GM18909 (cell line): ENCODE measurements around the gene MINDY4.

ENCODE experiments used
- ATAC-seq: cut with Tn5 transposase; IDR thresholded peaks from one replicate; pipeline ENCODE4 v1.9.1; 2021; ENCODE audit warnings: mild to moderate bottlenecking; ENCODE audit not compliant: unreplicated experiment, poor library complexity

MINDY4 gene

GRCh38 chr7:30894866-30895605, 123.8 kb downstream of the MINDY4 start:
- ATAC-seq: no peak

GRCh38 chr7:30896036-30896435, 124.8 kb downstream of the MINDY4 start:
- no peak for ATAC-seq

DNA sequence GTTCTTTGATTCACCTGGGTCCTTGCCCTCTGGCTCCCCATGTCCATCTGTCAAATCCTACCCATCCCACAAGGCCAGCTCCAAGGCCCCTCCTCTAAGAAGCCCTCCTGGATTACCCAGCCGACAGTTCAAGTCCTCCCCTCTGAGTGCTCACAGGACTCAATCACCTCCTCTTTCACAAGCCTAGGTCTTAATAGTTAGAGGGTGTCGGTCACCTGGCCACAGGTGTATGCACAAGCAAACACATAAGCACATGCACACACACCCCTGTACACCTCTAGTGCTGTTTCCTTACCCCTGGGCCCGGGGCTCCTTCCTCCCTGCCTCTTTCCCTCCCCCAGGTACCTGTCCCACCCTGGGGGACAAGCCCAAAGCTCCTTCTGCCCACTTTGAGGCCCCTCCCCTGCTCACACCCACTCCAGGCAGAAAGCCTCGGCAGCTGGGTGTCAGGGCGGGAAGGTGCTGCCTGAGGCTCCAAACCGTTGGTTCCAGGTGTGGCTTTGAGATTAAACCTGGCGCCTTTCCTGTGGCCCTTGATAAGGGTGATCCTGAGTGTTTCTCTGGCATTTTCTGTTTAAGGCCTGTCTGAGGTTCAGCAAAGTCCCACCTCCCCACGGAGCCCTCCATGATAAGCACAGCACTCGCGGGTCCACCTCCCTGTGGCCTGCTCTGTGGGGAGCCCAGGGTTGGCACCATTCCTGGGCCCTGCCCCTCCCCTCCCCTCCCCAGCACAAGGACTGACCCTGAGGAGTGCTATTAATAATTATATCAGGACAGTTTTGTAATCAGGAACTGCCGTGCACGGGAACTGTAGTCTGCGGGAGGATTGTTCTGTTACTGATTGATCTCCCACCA, 125.8 kb downstream of the MINDY4 start:
- no peak for ATAC-seq

GRCh38 chr7:30897770-30898169, 126.6 kb downstream of the MINDY4 start:
- ATAC-seq: no peak

GRCh38 chr7:30898411-30898810, 127.2 kb downstream of the MINDY4 start:
- no peak for ATAC-seq

DNA sequence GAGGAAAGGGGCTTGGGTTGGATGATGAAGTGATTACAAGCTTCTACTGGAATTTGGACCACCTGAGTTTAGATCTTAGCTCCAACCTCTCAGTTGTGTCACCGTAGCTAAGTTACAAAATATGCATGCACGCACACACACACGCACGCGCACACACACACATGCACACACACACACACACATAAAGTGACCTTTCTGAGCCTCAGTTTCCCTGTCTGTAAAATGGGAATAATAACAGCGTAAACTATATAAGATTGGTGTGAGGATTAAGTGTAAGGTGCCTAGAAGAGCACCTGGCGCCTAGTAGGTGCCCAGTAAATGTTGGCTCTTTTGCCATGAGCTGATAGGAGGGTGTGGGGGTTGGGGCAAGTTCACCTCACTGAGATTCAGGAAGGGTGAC, 127.8 kb downstream of the MINDY4 start:
- ATAC-seq: no peak

- no peak for ATAC-seq
Observed at GRCh38 chr7:30899630-30900029, 128.4 kb downstream of the MINDY4 start.

GRCh38 chr7:30900053-30900452, 128.8 kb downstream of the MINDY4 start:
- ATAC-seq: no peak

DNA sequence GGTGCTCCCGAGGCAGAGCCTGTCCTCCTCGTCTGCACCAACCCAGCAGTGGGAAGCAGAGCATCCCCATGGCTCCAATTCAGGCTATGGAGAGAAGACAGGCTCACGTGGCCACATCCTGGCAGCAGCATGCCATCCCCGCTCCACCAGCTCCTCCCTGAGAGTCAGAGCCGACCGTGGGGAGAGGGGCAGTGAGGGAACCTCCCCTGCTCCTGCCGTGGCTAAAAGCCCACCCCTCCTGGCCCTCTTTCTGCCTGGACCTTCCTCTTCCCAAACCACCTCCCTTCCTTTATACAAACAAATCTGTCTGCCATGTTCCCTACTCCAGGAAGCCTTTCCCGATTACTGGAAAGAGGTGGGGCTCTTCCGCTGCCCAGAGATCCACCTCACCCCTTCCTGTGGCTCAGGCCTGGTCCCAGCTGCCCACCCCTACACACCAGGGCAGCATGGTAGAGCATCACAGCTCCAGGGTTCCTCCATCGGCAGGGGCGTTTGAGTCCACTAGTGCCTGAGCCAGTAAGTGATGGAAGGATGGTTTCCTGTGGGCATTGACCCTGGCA, 129.7 kb downstream of the MINDY4 start:
- no peak for ATAC-seq

DNA sequence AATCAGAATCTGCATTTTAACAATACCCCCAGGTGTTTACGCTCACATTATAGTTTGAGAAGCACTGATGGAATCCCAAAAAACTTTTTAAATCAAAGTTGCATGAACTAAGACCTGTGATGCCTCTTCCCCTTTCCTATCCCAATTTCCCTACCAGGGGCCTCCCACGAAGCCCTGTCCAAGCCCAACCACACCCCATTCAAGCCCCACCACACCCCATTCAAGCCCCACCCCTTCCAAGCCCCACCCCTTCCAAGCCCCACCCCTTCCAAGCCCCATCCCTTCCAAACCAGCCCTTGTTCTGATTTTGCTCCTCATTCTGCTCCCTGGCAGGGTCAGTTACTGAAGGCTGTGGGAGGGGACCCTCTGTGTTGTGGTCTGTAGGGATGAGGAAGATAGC, 130.6 kb downstream of the MINDY4 start:
- ATAC-seq: no peak

DNA sequence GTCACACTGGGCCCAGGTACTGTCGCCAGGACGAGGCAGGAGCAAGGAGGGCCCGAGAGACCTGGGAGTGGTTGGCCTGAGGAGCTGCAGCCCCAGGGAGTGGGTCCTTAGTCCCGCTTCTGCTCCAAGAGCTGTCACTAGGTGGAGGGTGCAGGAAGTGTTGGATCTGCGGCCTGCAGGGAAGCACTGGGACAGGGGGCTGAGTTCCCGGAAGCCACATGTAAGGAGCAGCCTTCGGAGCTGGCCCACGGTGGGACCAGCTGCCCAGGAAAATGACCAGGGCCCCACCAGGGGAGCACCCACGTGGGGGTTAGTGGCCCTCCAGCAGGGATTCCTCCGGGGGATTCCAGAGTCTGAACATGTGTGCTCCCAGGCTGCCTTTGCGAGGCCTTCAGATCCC, 131.2 kb downstream of the MINDY4 start:
- no peak for ATAC-seq

- no peak for ATAC-seq
Observed at GRCh38 chr7:30903146-30903545, 131.9 kb downstream of the MINDY4 start.

DNA sequence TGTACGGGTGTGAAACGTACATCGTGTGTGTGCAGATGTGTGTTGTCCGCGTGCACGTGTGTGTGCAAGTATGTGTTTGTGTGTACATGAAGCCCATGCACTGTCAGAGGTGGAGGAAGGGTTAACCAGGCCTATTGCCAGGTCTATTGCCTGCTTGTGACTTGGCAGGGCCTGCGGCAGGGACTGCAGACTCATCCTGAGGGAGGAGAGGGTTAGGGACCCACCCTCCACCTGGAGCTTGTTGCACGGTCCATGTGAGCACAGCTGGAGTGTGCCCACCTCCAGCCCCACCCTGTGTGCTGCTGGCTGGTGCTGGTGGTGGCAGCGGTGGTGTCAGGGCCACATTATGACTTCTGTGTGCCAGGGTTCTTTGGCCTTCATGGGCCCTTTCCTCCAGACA, 133.3 kb downstream of the MINDY4 start:
- no peak for ATAC-seq

- no peak for ATAC-seq
Observed at GRCh38 chr7:30905078-30906012, 134.1 kb downstream of the MINDY4 start.

- no peak for ATAC-seq
Observed at GRCh38 chr7:30906014-30906413, 134.8 kb downstream of the MINDY4 start.

DNA sequence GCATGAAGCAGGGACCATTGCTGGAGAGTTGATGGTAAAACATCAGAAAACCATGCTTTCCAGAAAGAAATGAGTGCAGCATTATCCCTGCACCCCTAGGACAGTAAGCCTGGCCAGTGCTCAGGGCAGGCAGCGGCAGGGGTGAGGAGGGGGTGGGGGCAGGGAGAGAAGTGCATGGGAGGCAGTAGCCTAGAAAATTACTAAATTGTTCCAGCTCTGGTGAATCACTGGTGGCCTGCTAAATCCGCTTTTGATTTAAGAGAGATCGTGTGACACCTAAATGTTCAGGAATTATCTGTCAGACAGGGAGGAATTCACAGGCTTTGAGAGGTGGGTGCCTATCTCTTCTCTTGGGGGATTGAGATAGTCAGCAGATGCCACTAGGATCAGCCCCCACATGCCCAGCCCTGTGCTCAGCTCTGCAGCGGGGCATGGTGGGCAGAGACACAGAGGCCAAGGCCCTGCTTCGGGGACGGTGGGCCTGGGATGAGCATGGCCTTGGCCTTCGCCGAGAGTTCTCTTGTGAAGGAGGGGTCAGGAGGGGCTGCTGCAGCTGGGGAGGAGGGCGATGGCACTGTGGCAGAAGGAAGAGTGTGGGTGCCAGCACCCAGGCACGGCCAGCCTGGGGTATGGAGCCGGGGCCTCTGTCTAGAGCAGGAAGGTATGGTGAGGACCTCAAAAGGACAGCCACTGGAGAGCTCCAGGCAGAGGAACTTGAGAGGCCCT, 135.5 kb downstream of the MINDY4 start:
- ATAC-seq: no peak

DNA sequence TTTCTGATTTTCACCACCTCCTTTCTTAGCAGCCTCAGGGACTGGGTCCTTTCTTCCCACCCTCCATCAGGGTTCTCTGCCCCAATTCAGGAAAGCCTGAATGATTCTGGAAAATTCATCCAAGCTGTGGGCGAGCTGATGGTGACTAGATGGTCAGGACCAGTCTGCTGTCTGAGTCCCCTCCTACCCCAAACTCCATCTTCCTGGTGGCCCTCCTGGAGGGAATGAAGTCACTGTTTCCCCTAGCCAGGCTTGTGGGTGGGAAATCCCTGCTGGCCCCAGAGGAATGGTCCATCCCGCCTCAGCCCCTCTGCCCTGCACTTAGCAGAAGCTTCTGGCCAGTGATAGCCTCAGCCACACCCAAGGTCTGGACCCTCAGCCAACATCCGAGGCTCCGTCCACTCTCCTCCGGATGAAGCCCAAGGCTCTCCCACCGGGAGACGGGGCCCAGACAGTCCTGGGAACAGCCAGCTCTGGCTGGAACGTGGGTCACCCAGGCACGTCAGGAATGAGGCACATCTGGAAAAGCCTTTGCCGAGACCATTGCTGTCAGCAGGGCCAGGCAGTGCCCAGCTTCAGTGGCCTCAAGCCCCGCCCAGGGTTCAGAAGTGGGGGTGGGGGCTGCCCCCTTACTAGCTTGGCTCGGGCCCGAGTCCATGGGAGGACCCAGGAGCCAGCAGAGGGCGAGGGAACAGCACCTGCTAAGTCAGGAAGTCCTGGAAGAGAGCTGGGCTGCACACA, 136.5 kb downstream of the MINDY4 start:
- ATAC-seq: no peak

DNA sequence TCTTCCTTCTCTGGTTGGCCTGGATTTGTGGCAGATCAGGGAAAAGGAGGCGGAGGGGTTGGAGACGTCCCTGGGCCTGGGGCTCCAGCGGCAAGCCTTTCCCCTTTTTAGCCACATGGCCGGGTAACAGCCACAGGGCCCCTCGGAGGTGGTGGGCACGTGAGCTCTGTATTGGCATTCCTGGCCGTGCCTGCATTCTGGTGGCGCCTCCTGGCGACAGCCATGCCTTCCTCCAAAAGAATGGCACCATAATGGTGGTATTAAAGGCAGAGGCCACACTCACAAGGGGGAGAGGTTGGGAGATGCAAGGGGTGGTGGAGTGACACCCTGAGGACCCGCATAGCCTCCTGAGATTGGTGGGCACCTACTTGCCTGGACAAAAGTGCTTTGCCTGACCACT, 137.5 kb downstream of the MINDY4 start:
- ATAC-seq: no peak

DNA sequence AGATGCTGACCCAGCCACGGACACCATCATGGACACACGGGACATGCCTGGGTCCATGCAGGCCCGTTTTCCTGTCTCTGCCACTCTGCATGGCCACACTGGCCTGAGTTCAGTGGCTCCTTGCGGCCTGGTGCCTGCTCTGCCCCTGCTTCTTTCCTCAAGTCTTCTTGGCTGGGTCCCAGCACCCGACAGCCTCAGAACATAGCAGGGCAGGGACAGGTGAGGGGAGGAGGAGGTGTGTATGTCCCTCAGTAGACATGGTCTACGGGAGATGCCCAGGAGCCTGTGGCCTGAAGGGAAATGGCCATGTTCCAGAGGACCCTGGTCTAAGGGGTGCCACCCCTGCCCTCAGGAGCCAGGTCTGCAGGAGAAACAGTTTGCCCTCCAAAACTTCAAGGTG, 138.2 kb downstream of the MINDY4 start:
- ATAC-seq: no peak
